BLaER1 treated with 17β-estradiol and CSF1 and Interleukin-3, amounts not matched to agents 10 nM and 100 nM (cell line): ENCODE results near the gene PARD3B.

Experiments
- H3K27ac ChIP-seq, 11 experiments: shearing (Covaris generic); formaldehyde crosslinking; 2 replicates each; pipeline ENCODE4 v1.8.1; 2022
- H3K27me3 ChIP-seq, 11 experiments: shearing (Covaris generic); formaldehyde crosslinking; 2 replicates each; pipeline ENCODE4 v1.8.1; 2022
- H3K36me3 ChIP-seq, 11 experiments: shearing (Covaris generic); formaldehyde crosslinking; 2 replicates each; pipeline ENCODE4 v1.8.1; 2022
- H3K4me1 ChIP-seq, 10 experiments: shearing (Covaris generic); formaldehyde crosslinking; 2 replicates each; pipeline ENCODE4 v1.8.1; 2022
- H3K4me2 ChIP-seq, 11 experiments: shearing (Covaris generic); formaldehyde crosslinking; 2 replicates each; pipeline ENCODE4 v1.8.1; 2022
- H3K4me3 ChIP-seq, 10 experiments: shearing (Covaris generic); formaldehyde crosslinking; 2 replicates each; pipeline ENCODE4 v1.8.1; 2022
- H3K9ac ChIP-seq, 11 experiments: shearing (Covaris generic); formaldehyde crosslinking; 2 replicates each; pipeline ENCODE4 v1.8.1; 2022
- H3K9me3 ChIP-seq, 11 experiments: shearing (Covaris generic); formaldehyde crosslinking; replicated peaks in 1 of 11; 2 replicates each; pipeline ENCODE4 v1.8.1; 2022
- H4K20me1 ChIP-seq, 11 experiments: shearing (Covaris generic); formaldehyde crosslinking; 2 replicates each; pipeline ENCODE4 v1.8.1; 2022
- Cebpa-rat ChIP-seq, 11 experiments: shearing (Covaris generic); IDR thresholded peaks; 2 replicates each; pipeline ENCODE4 v1.8.1; 2022

The PARD3B gene

DNA sequence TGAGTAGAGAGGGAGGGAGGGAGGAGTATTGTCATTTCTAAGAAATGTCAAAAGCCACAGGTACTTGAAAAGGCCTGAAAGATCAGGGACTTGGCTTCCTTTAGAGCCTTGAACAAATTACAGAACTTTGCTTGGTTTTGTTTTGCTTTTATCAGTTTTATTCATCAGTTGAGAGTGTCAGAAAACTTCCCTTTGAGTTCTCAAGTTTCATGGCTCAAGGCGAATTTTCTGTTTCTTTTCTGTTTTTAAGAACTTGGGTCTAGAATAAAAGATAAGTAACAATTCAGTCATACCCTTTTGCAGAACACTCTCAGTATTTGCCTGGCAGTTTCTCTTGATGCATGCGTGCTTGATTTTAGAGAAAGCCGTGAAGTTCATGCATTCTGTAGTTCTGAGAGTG lies 531.9 kb downstream of the PARD3B start:
- H3K9ac ChIP-seq: no peak overlapping the region
- peaks cover 0 to 6% (median 0%) of the 10 kb centered on the region in 10 experiments; a peak in 2 of 20 replicates for H3K4me1 ChIP-seq
- H4K20me1 ChIP-seq: no peaks in the 10 kb centered on the region
- H3K27ac ChIP-seq: no peak overlapping the region
- H3K4me3 ChIP-seq: no peak overlapping the region
- no peaks in the 10 kb centered on the region for H3K36me3 ChIP-seq
- no peak for TF ChIP-seq Cebpa-rat (IDR thresholded peaks at IDR 0.05)
- H3K9me3 ChIP-seq: no peaks in the 10 kb centered on the region
- no peaks in the 10 kb centered on the region for H3K27me3 ChIP-seq
- no peak overlapping the region for H3K4me2 ChIP-seq

DNA sequence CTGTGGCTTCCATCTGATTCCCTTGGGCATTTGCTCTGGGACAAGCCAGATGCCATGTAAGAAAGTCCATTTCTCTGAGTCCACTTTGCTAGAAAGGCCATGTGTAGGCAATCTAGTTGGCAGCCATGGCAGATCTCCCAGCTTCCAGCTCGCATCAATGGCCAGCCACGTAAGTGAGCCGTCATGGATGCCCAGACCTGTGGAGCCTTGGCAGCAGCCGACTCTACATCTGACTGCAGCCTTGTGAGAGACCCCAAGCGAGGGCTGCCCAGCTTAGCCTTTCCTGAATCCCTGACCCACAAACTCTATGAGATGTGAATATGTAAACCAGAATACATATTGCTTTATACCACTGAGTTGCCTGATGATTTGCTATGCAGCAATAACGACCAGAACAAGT lies 533.5 kb downstream of the PARD3B start:
- no peaks in the 10 kb centered on the region for H3K27me3 ChIP-seq
- H3K9me3 ChIP-seq: no peaks in the 10 kb centered on the region
- no peaks in the 10 kb centered on the region for H4K20me1 ChIP-seq
- no peaks in the 10 kb centered on the region for H3K36me3 ChIP-seq
- no peak overlapping the region for H3K4me3 ChIP-seq
- TF ChIP-seq Cebpa-rat (IDR thresholded peaks at IDR 0.05): no peak
- no peak overlapping the region for H3K4me2 ChIP-seq
- no peak overlapping the region for H3K9ac ChIP-seq
- no peak overlapping the region for H3K27ac ChIP-seq
- H3K4me1 ChIP-seq: peaks cover 0 to under 1% (median 0%) of the 10 kb centered on the region in 10 experiments; a peak in 1 of 20 replicates

DNA sequence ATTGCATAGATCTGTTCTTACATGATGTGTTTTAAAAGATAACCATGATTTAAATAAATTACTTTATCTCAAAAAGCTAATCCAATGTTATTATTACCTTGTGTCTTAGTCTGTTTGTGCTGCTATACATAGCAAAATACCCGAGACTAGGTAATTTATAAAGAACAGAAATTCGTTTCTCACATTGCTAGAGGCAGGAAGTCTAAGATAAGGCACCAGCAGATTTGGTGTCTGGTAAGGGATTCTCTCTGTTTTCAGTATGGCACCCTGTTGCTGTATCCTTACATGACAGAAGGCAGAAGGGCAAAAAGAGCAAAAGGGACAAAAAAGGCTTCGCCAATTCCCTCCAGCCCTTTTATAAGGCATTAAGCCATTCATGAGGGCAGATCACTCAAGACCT lies 533.9 kb downstream of the PARD3B start:
- H3K9me3 ChIP-seq: no peaks in the 10 kb centered on the region
- H4K20me1 ChIP-seq: no peaks in the 10 kb centered on the region
- H3K4me2 ChIP-seq: no peak overlapping the region
- no peaks in the 10 kb centered on the region for H3K27me3 ChIP-seq
- no peak for TF ChIP-seq Cebpa-rat (IDR thresholded peaks at IDR 0.05)
- no peak overlapping the region for H3K9ac ChIP-seq
- H3K36me3 ChIP-seq: no peaks in the 10 kb centered on the region
- no peak overlapping the region for H3K27ac ChIP-seq
- H3K4me3 ChIP-seq: no peak overlapping the region
- no peaks in the 10 kb centered on the region for H3K4me1 ChIP-seq

DNA sequence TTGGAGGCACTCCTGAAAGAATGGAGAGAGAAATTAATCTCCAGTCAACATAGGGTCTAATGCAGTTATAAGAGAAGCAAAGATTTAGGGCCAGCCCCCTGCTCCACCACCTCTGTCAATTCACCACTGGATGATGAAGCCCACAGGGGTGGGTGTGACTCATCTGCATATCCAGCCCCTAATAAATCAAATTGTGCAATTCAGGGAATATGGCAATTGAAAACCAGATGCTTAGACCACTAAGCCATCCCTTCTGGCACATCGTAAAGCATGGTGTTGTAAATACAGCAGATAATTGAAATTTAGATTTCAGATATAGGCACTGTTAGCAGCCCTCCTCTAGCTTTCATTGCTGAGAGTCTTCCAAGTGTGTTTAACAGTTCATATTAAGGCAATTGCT lies 541.4 kb downstream of the PARD3B start:
- Histone ChIP-seq H3K9ac (no peak overlapping the region), H3K9me3 (no peaks in the 10 kb centered on the region), H3K4me3 (no peak overlapping the region), H3K4me2 (no peak overlapping the region), H3K27me3 (no peaks in the 10 kb centered on the region), H3K4me1 (no peaks in the 10 kb centered on the region), H3K36me3 (no peaks in the 10 kb centered on the region), H4K20me1 (no peaks in the 10 kb centered on the region), H3K27ac (no peak overlapping the region)
- TF ChIP-seq Cebpa-rat (IDR thresholded peaks at IDR 0.05): no peak

DNA sequence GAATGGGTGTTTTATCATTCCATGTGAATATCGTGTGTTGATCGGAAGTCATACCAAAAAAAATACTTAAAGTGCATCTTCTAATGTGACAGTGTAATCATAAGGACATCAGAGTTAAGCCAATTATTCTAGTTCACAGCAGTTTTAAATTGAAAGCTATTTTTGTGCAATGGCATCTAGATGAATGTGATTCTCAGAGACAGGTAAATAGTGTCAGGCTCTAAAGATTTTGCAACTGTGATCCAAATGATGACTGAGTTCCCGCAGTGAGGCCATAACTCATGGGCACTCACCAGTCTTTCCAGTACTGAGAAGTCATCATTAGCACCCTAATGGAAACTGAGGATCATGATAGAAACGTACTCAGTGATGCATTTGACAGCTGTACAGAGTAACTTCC lies 542.6 kb downstream of the PARD3B start:
- Histone ChIP-seq H3K27me3 (no peaks in the 10 kb centered on the region), H3K27ac (no peak overlapping the region), H3K4me1 (no peaks in the 10 kb centered on the region), H3K36me3 (no peaks in the 10 kb centered on the region), H3K9ac (no peak overlapping the region), H3K4me2 (no peak overlapping the region), H4K20me1 (no peaks in the 10 kb centered on the region), H3K9me3 (no peaks in the 10 kb centered on the region), H3K4me3 (no peak overlapping the region)
- no peak for TF ChIP-seq Cebpa-rat (IDR thresholded peaks at IDR 0.05)

DNA sequence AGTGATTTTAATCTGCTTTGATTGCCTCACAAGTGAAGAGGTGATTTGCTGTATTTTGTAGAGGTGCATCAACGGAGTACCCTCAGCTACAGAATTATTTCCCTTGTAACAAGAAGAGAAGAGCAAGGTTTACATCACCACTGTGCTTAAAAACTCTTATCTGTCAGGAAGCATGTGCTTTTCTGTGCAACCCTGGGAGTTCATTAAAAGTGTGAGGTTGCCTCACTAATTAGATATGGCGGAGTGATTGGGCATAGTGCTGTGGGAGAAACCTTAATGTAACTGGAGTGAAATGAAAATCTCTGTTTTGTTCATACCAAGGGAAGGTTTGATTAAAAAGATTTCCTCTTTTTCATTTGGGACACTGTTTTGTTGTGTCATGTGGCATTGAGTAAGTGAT lies 544.7 kb downstream of the PARD3B start:
- Histone ChIP-seq H3K27ac (no peak overlapping the region), H3K9me3 (no peaks in the 10 kb centered on the region), H3K36me3 (no peaks in the 10 kb centered on the region), H3K9ac (no peak overlapping the region), H3K27me3 (no peaks in the 10 kb centered on the region), H3K4me1 (no peaks in the 10 kb centered on the region), H3K4me2 (no peak overlapping the region), H3K4me3 (no peak overlapping the region), H4K20me1 (no peaks in the 10 kb centered on the region)
- no peak for TF ChIP-seq Cebpa-rat (IDR thresholded peaks at IDR 0.05)

DNA sequence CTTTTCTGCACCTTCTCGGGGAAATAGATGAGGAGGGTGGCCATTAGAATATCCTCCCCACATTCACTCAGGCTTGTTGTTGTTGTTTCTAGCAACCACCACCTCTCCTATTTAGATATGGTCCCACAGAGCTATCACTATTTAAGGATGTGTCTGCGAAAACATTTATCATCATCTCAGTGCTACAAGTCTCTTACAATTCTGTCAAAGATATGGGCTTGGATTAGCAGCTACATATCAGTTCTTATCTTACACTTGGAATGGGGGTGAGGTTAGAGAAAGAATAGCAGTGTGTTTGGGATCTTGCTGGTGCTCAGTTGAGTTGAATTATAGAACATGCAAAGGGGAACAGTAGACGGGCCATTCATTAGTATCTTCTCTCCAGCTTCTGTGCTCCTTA lies 546.1 kb downstream of the PARD3B start:
- H3K9me3 ChIP-seq: no peaks in the 10 kb centered on the region
- H3K4me2 ChIP-seq: no peak overlapping the region
- H3K27ac ChIP-seq: no peak overlapping the region
- no peak overlapping the region for H3K9ac ChIP-seq
- no peaks in the 10 kb centered on the region for H3K36me3 ChIP-seq
- H3K4me1 ChIP-seq: no peaks in the 10 kb centered on the region
- no peak overlapping the region for H3K4me3 ChIP-seq
- TF ChIP-seq Cebpa-rat (IDR thresholded peaks at IDR 0.05): no peak
- H4K20me1 ChIP-seq: no peaks in the 10 kb centered on the region
- H3K27me3 ChIP-seq: no peaks in the 10 kb centered on the region

DNA sequence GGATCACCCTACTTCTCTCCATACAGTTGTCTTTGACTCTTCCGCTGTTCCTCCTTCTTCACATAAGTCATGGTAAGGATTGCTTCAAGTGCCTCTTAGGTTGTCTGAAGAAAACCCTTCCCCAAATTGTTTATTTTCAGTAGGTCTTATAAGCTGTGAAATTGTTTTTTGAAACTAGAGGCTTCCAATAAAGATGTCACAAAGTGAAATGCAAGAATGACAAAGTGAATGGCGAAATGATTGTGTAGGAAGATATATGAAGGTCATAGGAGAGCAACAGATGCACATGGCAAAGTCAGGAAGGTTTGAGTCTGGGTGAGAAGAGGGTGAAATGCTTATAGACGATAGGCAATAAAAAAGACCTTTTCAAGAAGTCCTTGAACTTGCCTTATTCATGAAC lies 548.8 kb downstream of the PARD3B start:
- Histone ChIP-seq H4K20me1 (no peaks in the 10 kb centered on the region), H3K4me1 (no peaks in the 10 kb centered on the region), H3K27me3 (no peaks in the 10 kb centered on the region), H3K9me3 (no peaks in the 10 kb centered on the region), H3K9ac (no peak overlapping the region), H3K27ac (no peak overlapping the region), H3K4me2 (no peak overlapping the region), H3K4me3 (no peak overlapping the region), H3K36me3 (no peaks in the 10 kb centered on the region)
- no peak for TF ChIP-seq Cebpa-rat (IDR thresholded peaks at IDR 0.05)

DNA sequence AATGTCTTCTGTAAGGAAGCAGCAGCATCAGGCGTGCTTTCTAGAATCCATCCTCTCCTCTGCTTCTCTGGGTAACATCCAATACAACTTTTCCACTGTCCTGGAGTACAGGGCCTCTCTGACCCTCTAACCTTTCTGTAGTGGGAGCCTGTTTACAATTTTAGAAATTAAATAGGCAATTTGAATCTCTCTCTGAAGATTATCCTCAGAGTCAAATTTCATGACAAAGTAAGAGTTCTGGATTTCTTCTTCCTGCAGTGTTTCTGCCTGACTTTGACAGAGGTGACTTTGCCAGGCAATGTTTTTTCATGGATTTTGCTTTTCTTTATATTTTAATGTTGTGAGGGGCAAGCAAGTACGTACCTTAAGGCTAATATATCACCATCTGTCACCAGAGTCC lies 558.4 kb downstream of the PARD3B start:
- no peak overlapping the region for H3K4me2 ChIP-seq
- H3K27me3 ChIP-seq: no peaks in the 10 kb centered on the region
- H3K9me3 ChIP-seq: no peaks in the 10 kb centered on the region
- H3K9ac ChIP-seq: no peak overlapping the region
- no peaks in the 10 kb centered on the region for H3K4me1 ChIP-seq
- no peaks in the 10 kb centered on the region for H4K20me1 ChIP-seq
- no peak for TF ChIP-seq Cebpa-rat (IDR thresholded peaks at IDR 0.05)
- no peak overlapping the region for H3K27ac ChIP-seq
- no peak overlapping the region for H3K4me3 ChIP-seq
- H3K36me3 ChIP-seq: no peaks in the 10 kb centered on the region

DNA sequence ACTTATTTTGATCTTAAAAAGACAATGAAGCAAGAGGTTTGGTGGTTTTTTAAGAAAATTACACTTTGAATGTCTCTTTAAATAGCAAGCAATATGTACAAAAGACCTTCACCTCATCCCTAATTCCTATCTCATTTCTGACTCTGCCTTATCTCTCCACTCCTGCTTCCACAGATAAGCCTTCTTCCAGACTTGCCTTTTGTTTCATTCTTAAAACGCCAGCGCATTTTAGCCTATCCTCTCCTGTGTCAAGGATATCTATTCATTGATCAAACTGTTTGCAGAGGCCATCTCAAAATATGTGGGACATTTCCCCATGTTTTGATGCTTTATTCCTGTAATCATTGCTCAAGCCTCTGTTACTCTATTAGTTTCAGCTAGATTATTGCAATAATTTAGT lies 562.5 kb downstream of the PARD3B start:
- H3K4me2 ChIP-seq: no peak overlapping the region
- H3K9me3 ChIP-seq: no peaks in the 10 kb centered on the region
- no peaks in the 10 kb centered on the region for H3K36me3 ChIP-seq
- TF ChIP-seq Cebpa-rat (IDR thresholded peaks at IDR 0.05): no peak
- no peaks in the 10 kb centered on the region for H4K20me1 ChIP-seq
- H3K27ac ChIP-seq: no peak overlapping the region
- H3K4me3 ChIP-seq: no peak overlapping the region
- no peaks in the 10 kb centered on the region for H3K27me3 ChIP-seq
- no peaks in the 10 kb centered on the region for H3K4me1 ChIP-seq
- H3K9ac ChIP-seq: no peak overlapping the region

DNA sequence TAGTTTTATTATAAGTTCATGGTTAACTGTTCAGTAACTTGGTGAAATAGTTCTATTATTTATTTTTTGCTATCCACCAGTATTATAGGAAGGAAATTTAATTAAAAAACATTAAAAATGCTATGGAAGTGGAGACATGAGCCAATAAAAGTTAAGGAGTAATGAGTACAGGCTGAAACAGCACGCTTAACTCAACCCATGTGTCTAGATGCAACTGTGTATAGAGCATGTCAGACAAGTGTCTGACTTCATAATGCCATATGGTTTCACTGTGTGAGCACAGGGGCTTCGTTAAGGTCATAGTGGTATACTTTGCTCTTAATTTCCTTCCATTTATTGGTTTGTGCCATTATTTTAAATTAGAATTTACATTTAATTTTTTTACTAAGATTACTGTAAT lies 570.2 kb downstream of the PARD3B start:
- Histone ChIP-seq H3K9ac (no peak overlapping the region), H3K9me3 (peaks cover 0 to 4% (median 0%) of the 10 kb centered on the region in 11 experiments; a peak in 1 of 22 replicates), H3K4me1 (no peaks in the 10 kb centered on the region), H3K4me2 (no peak overlapping the region), H3K27ac (no peak overlapping the region), H3K27me3 (no peaks in the 10 kb centered on the region), H4K20me1 (no peaks in the 10 kb centered on the region), H3K36me3 (no peaks in the 10 kb centered on the region), H3K4me3 (no peak overlapping the region)
- no peak for TF ChIP-seq Cebpa-rat (IDR thresholded peaks at IDR 0.05)
